Measurements from ENCODE around the gene TRPM6.

Gene TRPM6

GRCh38 chr9:74771672-74772071 lies 116.0 kb downstream of the TRPM6 start:
- Histone ChIP-seq H3K9me3 (ENCODE audit: control insufficient read depth, low read length) (no peaks in the 10 kb centered on the region), H3K9ac (no peak overlapping the region), H3K27me3 (ENCODE audit: control insufficient read depth, insufficient read depth, low read length) (no peaks in the 10 kb centered on the region), H2AFZ (no peak overlapping the region), H3K27ac (no peak overlapping the region), H3K36me3 (ENCODE audit: control insufficient read depth, insufficient read depth, low read length) (no peaks in the 10 kb centered on the region), H3K79me2 (no peaks in the 10 kb centered on the region), H3K4me3 (ENCODE audit: low read depth, low read length) (no peak overlapping the region), H3K4me2 (ENCODE audit: low read length) (no peak overlapping the region), H3K4me1 (no peaks in the 10 kb centered on the region)
- no peak for TF ChIP-seq CTCF (IDR thresholded peaks at IDR 0.05)

GRCh38 chr9:74771262-74771585 lies 116.5 kb downstream of the TRPM6 start:
- Histone ChIP-seq H3K79me2 (no peaks in the 10 kb centered on the region), H3K27me3 (ENCODE audit: control insufficient read depth, insufficient read depth, low read length) (no peaks in the 10 kb centered on the region), H3K36me3 (ENCODE audit: control insufficient read depth, insufficient read depth, low read length) (no peaks in the 10 kb centered on the region), H3K4me2 (ENCODE audit: low read length) (no peak overlapping the region), H3K4me3 (ENCODE audit: low read depth, low read length) (no peak overlapping the region), H2AFZ (no peak overlapping the region), H3K9me3 (ENCODE audit: control insufficient read depth, low read length) (no peaks in the 10 kb centered on the region), H3K27ac (no peak overlapping the region), H3K4me1 (no peaks in the 10 kb centered on the region), H3K9ac (no peak overlapping the region)
- TF ChIP-seq CTCF (IDR thresholded peaks at IDR 0.05), result no peak

- no peak overlapping the region for H2AFZ ChIP-seq
- no peaks in the 10 kb centered on the region for H3K9me3 ChIP-seq (ENCODE audit: control insufficient read depth, low read length)
- no peaks in the 10 kb centered on the region for H3K36me3 ChIP-seq (ENCODE audit: control insufficient read depth, insufficient read depth, low read length)
- H3K27ac ChIP-seq, result no peak overlapping the region
- no peaks in the 10 kb centered on the region for H3K27me3 ChIP-seq (ENCODE audit: control insufficient read depth, insufficient read depth, low read length)
- no peak overlapping the region for H3K4me2 ChIP-seq (ENCODE audit: low read length)
- no peak overlapping the region for H3K9ac ChIP-seq
- no peak overlapping the region for H3K4me3 ChIP-seq (ENCODE audit: low read depth, low read length)
- no peaks in the 10 kb centered on the region for H3K79me2 ChIP-seq
- peak; percentile 22 for TF ChIP-seq CTCF (IDR thresholded peaks at IDR 0.05)
- no peaks in the 10 kb centered on the region for H3K4me1 ChIP-seq
Observed at GRCh38 chr9:74770508-74771261, 117.0 kb downstream of the TRPM6 start.

GRCh38 chr9:74765481-74765971 lies 122.2 kb downstream of the TRPM6 start:
- no peak for TF ChIP-seq CTCF (IDR thresholded peaks at IDR 0.05)
- H3K9ac ChIP-seq, result no peak overlapping the region
- no peak overlapping the region for H3K4me3 ChIP-seq (ENCODE audit: low read depth, low read length)
- no peaks in the 10 kb centered on the region for H3K27me3 ChIP-seq (ENCODE audit: control insufficient read depth, insufficient read depth, low read length)
- no peaks in the 10 kb centered on the region for H3K4me1 ChIP-seq
- no peak overlapping the region for H3K27ac ChIP-seq
- H3K4me2 ChIP-seq (ENCODE audit: low read length), result no peak overlapping the region
- no peaks in the 10 kb centered on the region for H3K79me2 ChIP-seq
- no peaks in the 10 kb centered on the region for H3K9me3 ChIP-seq (ENCODE audit: control insufficient read depth, low read length)
- no peak overlapping the region for H2AFZ ChIP-seq
- H3K36me3 ChIP-seq (ENCODE audit: control insufficient read depth, insufficient read depth, low read length), result no peaks in the 10 kb centered on the region

GRCh38 chr9:74762950-74763349 lies 124.8 kb downstream of the TRPM6 start:
- H3K4me1 ChIP-seq, result no peaks in the 10 kb centered on the region
- H3K36me3 ChIP-seq (ENCODE audit: control insufficient read depth, insufficient read depth, low read length), result no peaks in the 10 kb centered on the region
- no peak overlapping the region for H3K4me2 ChIP-seq (ENCODE audit: low read length)
- H3K4me3 ChIP-seq (ENCODE audit: low read depth, low read length), result no peak overlapping the region
- no peak overlapping the region for H3K9ac ChIP-seq
- no peaks in the 10 kb centered on the region for H3K79me2 ChIP-seq
- TF ChIP-seq CTCF (IDR thresholded peaks at IDR 0.05), result no peak
- H3K9me3 ChIP-seq (ENCODE audit: control insufficient read depth, low read length), result no peaks in the 10 kb centered on the region
- H3K27ac ChIP-seq, result no peak overlapping the region
- H3K27me3 ChIP-seq (ENCODE audit: control insufficient read depth, insufficient read depth, low read length), result no peaks in the 10 kb centered on the region
- no peak overlapping the region for H2AFZ ChIP-seq
